HCT116 (cell line): ENCODE data around the gene PEAK1. TPM values are rescaled to one million over a fixed set of nuclear protein-coding genes. Genes with fewer than 3 reads are reported as not detected.

ENCODE experiments used
- ATAC-seq: fragments of 200-7000 bp; cut with Tn5 transposase; 2 replicates; pipeline ENCODE4 v1.9.1; 2020; ENCODE audit warnings: mild to moderate bottlenecking, moderate library complexity
- BruUV-seq: library from RNA; stranded (reverse); fragments of 400-500 nt; replicated peaks from 2 replicates; lab custom pipeline; 2021; lab: Mats Ljungman, UMichigan
- CTCF ChIA-PET: fragments of 300-600 bp; sonication (Branson Sonifier 250); formaldehyde crosslinking; loops from one replicate; lab custom pipeline; 2021; ENCODE audit warnings: antibody characterized with exemption; lab: Charles Lee
- POLR2A ChIA-PET: fragments of 300-600, 350-600 bp; sonication (Branson Sonifier 250); formaldehyde crosslinking; loops from one replicate; lab custom pipeline; 2021; ENCODE audit warnings: antibody characterized with exemption; lab: Charles Lee
- RAD21 ChIA-PET, 2 experiments: fragments of 300-600 bp; sonication (Branson Sonifier 250); formaldehyde crosslinking; loops; one replicate each; lab custom pipeline; 2023; ENCODE audit warnings: low total read pairs in 2 of 2; ENCODE audit not compliant: uncharacterized antibody in 2 of 2, unreplicated experiment in 2 of 2, low non-redundant PET in 1 of 2; lab: Charles Lee
- DNase-seq: peaks from one replicate; pipeline ENCODE4 v3.0.0-alpha.2; 2010; ENCODE audit warnings: low read depth, low spot score
- H2AFZ ChIP-seq: fragments of 200-600 bp; shearing (Covaris generic), sonication (generic); 2 replicates; pipeline ENCODE4 v1.6.1; 2017; ENCODE audit warnings: low read depth, mixed run types, mixed read lengths, antibody characterized with exemption, low read length; ENCODE audit not compliant: poor library complexity, severe bottlenecking
- H3K27ac ChIP-seq: 2 replicates; pipeline ENCODE4 v1.5.1; 2012; ENCODE audit warnings: low read depth, low read length
- H3K27me3 ChIP-seq: fragments of 200-600 bp; sonication (generic); 2 replicates; pipeline ENCODE4 v1.6.1; 2016; ENCODE audit warnings: mixed run types, low read length, mixed read lengths; ENCODE audit not compliant: insufficient read depth
- H3K36me3 ChIP-seq, 2 experiments: fragments of 200-500 bp in 1 of 2; fragments of 200-600 bp in 1 of 2; sonication (Bioruptor generic) in 1 of 2; sonication (generic) in 1 of 2; 2 replicates each; pipeline versions ENCODE4 v1.5.1 to v1.6.1; 2014 to 2016; ENCODE audit warnings: low read length in 2 of 2, inconsistent platforms in 1 of 2, mixed read lengths in 1 of 2, mixed run types in 1 of 2; ENCODE audit not compliant: insufficient read depth in 2 of 2, control insufficient read depth in 1 of 2
- H3K4me1 ChIP-seq, 2 experiments: fragments of 200-600 bp in 1 of 2; sonication (generic) in 1 of 2; 2 replicates each; pipeline versions ENCODE4 v1.5.1 to v1.6.1; 2012 to 2017; ENCODE audit warnings: low read length in 2 of 2, inconsistent platforms in 1 of 2, mild to moderate bottlenecking in 1 of 2, mixed read lengths in 1 of 2, mixed run types in 1 of 2, moderate library complexity in 1 of 2; ENCODE audit not compliant: insufficient read depth in 2 of 2, control insufficient read depth in 1 of 2
- H3K4me2 ChIP-seq: fragments of 200-600 bp; sonication (generic); 2 replicates; pipeline ENCODE4 v1.6.1; 2017; ENCODE audit warnings: mixed run types, low read length, mixed read lengths
- H3K4me3 ChIP-seq, 2 experiments: fragments of 200-600 bp in 1 of 2; sonication (generic) in 1 of 2; replicated peaks in 1 of 2; 2 replicates each; pipeline ENCODE4 v1.5.1; 2011 to 2016; ENCODE audit warnings: low read length in 2 of 2, control low read depth in 1 of 2, low read depth in 1 of 2, mild to moderate bottlenecking in 1 of 2, mixed read lengths in 1 of 2, mixed run types in 1 of 2
- H3K79me2 ChIP-seq: fragments of 200-600 bp; sonication (generic); 2 replicates; pipeline ENCODE4 v1.6.1; 2017; ENCODE audit warnings: mild to moderate bottlenecking, mixed run types, low read length, moderate library complexity, mixed read lengths; ENCODE audit not compliant: insufficient read depth
- H3K9ac ChIP-seq: fragments of 200-600 bp; sonication (generic); 2 replicates; pipeline ENCODE4 v1.6.1; 2016; ENCODE audit warnings: low read length, mixed read lengths
- H3K9me2 ChIP-seq: fragments of 200-600 bp; sonication (generic), shearing (Covaris generic); 2 replicates; pipeline ENCODE4 v1.6.1; 2017; ENCODE audit warnings: mixed run types, mild to moderate bottlenecking, moderate library complexity; ENCODE audit not compliant: insufficient read depth
- H3K9me3 ChIP-seq, 2 experiments: fragments of 200-500 bp in 1 of 2; fragments of 200-600 bp in 1 of 2; sonication (Bioruptor generic) in 1 of 2; sonication (generic) in 1 of 2; 2 replicates each; pipeline ENCODE4 v1.6.1; 2014 to 2017; ENCODE audit warnings: low read length in 2 of 2, mixed read lengths in 2 of 2, inconsistent platforms in 1 of 2, low read depth in 1 of 2, mild to moderate bottlenecking in 1 of 2, mixed run types in 1 of 2, moderate library complexity in 1 of 2; ENCODE audit not compliant: control insufficient read depth in 1 of 2, insufficient read depth in 1 of 2
- H4K20me1 ChIP-seq: fragments of 200-600 bp; sonication (generic), shearing (Covaris generic); 2 replicates; pipeline ENCODE4 v1.6.1; 2017; ENCODE audit warnings: mixed run types, mild to moderate bottlenecking, moderate library complexity; ENCODE audit not compliant: insufficient read depth
- ATF3 ChIP-seq: IDR thresholded peaks from 2 replicates; pipeline ENCODE4 v1.6.1; 2012
- CBX3 ChIP-seq: IDR thresholded peaks from 2 replicates; pipeline ENCODE4 v1.6.1; 2012; ENCODE audit warnings: low read depth
- EGR1 ChIP-seq: IDR thresholded peaks from 2 replicates; pipeline ENCODE4 v1.6.1; 2012; ENCODE audit warnings: low read depth
- ELF1 ChIP-seq: IDR thresholded peaks from 2 replicates; pipeline ENCODE4 v1.6.1; 2012; ENCODE audit warnings: low read depth, borderline replicate concordance
- EZH2 ChIP-seq: fragments of 200-600 bp; sonication (generic); IDR thresholded peaks from 2 replicates; pipeline ENCODE4 v1.6.1; 2017; ENCODE audit warnings: antibody characterized with exemption, mixed run types
- EZH2phosphoT487 ChIP-seq: fragments of 200-600 bp; IDR thresholded peaks from 2 replicates; pipeline ENCODE4 v1.6.1; 2018; ENCODE audit warnings: antibody characterized with exemption, borderline replicate concordance
- FOSL1 ChIP-seq: IDR thresholded peaks from 2 replicates; pipeline ENCODE4 v1.6.1; 2012; ENCODE audit warnings: low read depth
- JUND ChIP-seq: IDR thresholded peaks from 2 replicates; pipeline ENCODE4 v1.6.1; 2012
- POLR2A ChIP-seq: IDR thresholded peaks from 2 replicates; pipeline ENCODE4 v1.7.0; 2011; ENCODE audit warnings: borderline replicate concordance; ENCODE audit not compliant: insufficient read depth, insufficient read length; ENCODE audit errors: extremely low read depth
- REST ChIP-seq: IDR thresholded peaks from 2 replicates; pipeline ENCODE4 v1.6.1; 2012; ENCODE audit warnings: low read depth
- SIN3A ChIP-seq: IDR thresholded peaks from 2 replicates; pipeline ENCODE4 v1.6.1; 2012; ENCODE audit warnings: low read depth
- SRF ChIP-seq: IDR thresholded peaks from 2 replicates; pipeline ENCODE4 v1.6.1; 2012; ENCODE audit warnings: low read depth
- TCF7L2 ChIP-seq: IDR thresholded peaks from 2 replicates; pipeline ENCODE4 v1.7.0; 2011; ENCODE audit warnings: borderline replicate concordance, inconsistent platforms; ENCODE audit not compliant: insufficient read depth, insufficient read length; ENCODE audit errors: extremely low read depth
- ZBTB33 ChIP-seq: IDR thresholded peaks from 2 replicates; pipeline ENCODE4 v1.6.1; 2011; ENCODE audit warnings: mild to moderate bottlenecking, low read length, moderate library complexity; ENCODE audit not compliant: insufficient replicate concordance; ENCODE audit errors: extremely low read depth
- ZFX ChIP-seq: fragments of 450-650 bp; IDR thresholded peaks from 2 replicates; pipeline ENCODE4 v1.6.1; 2017
- ZNF274 ChIP-seq: fragments of 200-500 bp; sonication (Bioruptor generic); IDR thresholded peaks from 2 replicates; pipeline ENCODE4 v1.6.1; 2014; ENCODE audit warnings: mild to moderate bottlenecking, low read depth, low read length, inconsistent platforms
- intact Hi-C: fragments of 100-400 bp; cut with micrococcal nuclease; formaldehyde crosslinking; loops from 2 replicates; pipeline ENCODE4 v1.10.0; 2022
- total RNA-seq: library from RNA; stranded (reverse); gene quantifications from one replicate; pipeline ENCODE4 v1.2.1, GENCODE V29; 2021; ENCODE audit not compliant: unreplicated experiment
- TF ChIP-seq, protein P1 (sequence below): IDR thresholded peaks from 2 replicates; pipeline ENCODE4 v1.6.1; 2012

PEAK1 gene
- total RNA-seq, 1 experiment from 2014 or later = 23.4 TPM

- TF ChIP-seq REST (no peak), EZH2 (no peak), CBX3 (no peak)
Observed at GRCh38 chr15:77063249-77063648, 356.7 kb downstream of the PEAK1 start (continued).

GRCh38 chr15:77060546-77060945 lies 359.4 kb downstream of the PEAK1 start:
- Histone ChIP-seq H3K9ac (no peak overlapping the region), H3K4me2 (no peak overlapping the region), H2AFZ (no peak overlapping the region), H3K36me3 (no peaks in the 10 kb centered on the region; a peak in 1 of 4 replicates), H3K9me2 (no peaks in the 10 kb centered on the region), H4K20me1 (peaks cover 17% of the 10 kb centered on the region; the same call in 1 of the 2 replicates), H3K4me3 (no peak overlapping the region), H3K4me1 (peaks cover 7 to 14% of the 10 kb centered on the region in 2 experiments; a peak in 3 of 4 replicates), H3K27me3 (no peaks in the 10 kb centered on the region), H3K27ac (no peak overlapping the region), H3K79me2 (peaks cover 78% of the 10 kb centered on the region), H3K9me3 (no peaks in the 10 kb centered on the region)
- no peak for ATAC-seq
- TF ChIP-seq REST (no peak), SIN3A (no peak), FOSL1 (no peak), ZBTB33 (no peak), ZNF274 (no peak), ATF3 (no peak), ELF1 (no peak), EGR1 (no peak), ZFX (no peak), TCF7L2 (no peak), JUND (no peak), POLR2A (no peak), EZH2phosphoT487 (no peak), SRF (no peak)
- TF ChIP-seq, protein P1, sequence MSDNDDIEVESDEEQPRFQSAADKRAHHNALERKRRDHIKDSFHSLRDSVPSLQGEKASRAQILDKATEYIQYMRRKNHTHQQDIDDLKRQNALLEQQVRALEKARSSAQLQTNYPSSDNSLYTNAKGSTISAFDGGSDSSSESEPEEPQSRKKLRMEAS = no peak
- CTCF ChIA-PET = no interaction called here
- intact Hi-C loops = no loop called here
- no TSS peak for BruUV-seq
- POLR2A ChIA-PET = interaction anchor here (1.6 kb wide), 1 partner anchor 10 kb away, joined by 4 read pairs; the partner anchor contains the start of gene TSPAN3
- DNase-seq = no peak
- RAD21 ChIA-PET = no interaction called here
